D721Med (cell line): ENCODE measurements around the gene CD36.
"Not testable (repeated sequence)": the region's sequence is repeated elsewhere in the genome, so short reads cannot be mapped to it uniquely, and the experiment has no call there.

ENCODE experiments used
- DNase-seq: peaks from one replicate; pipeline ENCODE4 v3.0.0; 2011; ENCODE audit warnings: low spot score; ENCODE audit not compliant: insufficient read length
- FAIRE-seq: peaks from 2 replicates; lab custom pipeline; 2011; peaks lifted over from hg19 to GRCh38; lab: Jason Lieb, UNC
- CTCF ChIP-seq: IDR thresholded peaks from 2 replicates; pipeline ENCODE4 v1.5.1; 2012; ENCODE audit warnings: mild to moderate bottlenecking, control low read depth; ENCODE audit not compliant: insufficient read depth; ENCODE audit errors: missing control alignments

The CD36 gene

GRCh38 chr7:80656029-80656428, 17.6 kb downstream of the CD36 start:
- FAIRE-seq: no peak
- no peak for DNase-seq
- no peak for TF ChIP-seq CTCF

GRCh38 chr7:80659120-80660055, 20.9 kb downstream of the CD36 start:
- FAIRE-seq (peak; percentile 81), DNase-seq (no peak)
- TF ChIP-seq CTCF: peak; percentile 61

DNA sequence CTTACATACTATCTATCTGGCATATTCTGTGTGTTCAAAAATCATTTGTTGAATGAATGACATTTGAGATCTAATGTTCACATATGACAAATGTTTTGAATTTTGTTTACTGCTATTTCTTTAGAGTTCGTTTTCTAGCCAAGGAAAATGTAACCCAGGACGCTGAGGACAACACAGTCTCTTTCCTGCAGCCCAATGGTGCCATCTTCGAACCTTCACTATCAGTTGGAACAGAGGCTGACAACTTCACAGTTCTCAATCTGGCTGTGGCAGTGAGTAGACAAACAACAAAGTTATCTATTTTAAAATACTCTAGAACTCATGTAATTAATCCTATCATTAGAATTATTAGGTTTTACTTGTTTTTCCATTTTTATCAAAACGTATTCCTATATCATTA, 22.5 kb downstream of the CD36 start:
- DNase-seq (no peak), FAIRE-seq (peak; percentile 6)
- TF ChIP-seq CTCF: no peak

- no peak for TF ChIP-seq CTCF
- DNase-seq: no peak
- FAIRE-seq: no peak
These were observed 23.3 kb downstream of the CD36 start for GRCh38 chr7:80661729-80662128.

GRCh38 chr7:80662252-80662651, 23.8 kb downstream of the CD36 start:
- FAIRE-seq (no peak), DNase-seq (no peak)
- TF ChIP-seq CTCF: no peak

DNA sequence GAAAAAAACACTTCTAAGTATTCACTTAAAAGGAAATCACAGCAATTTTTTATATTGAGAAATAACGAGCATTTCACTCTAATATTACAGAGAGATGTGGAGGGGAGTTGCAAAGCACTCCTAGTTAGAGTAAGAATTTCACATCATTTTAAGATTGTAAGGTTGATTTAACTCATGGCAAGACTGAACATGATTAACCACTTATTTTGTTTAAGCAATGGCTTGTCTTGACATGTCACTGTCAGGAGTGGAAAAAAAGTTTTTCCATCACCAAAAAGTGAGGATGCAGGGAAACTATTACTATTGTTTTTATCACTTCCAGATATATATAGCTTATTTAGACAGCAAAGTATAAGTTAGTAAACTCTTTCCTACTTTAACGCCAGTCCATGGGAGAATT, 27.1 kb downstream of the CD36 start:
- FAIRE-seq (no peak), DNase-seq (no peak)
- no peak for TF ChIP-seq CTCF

DNA sequence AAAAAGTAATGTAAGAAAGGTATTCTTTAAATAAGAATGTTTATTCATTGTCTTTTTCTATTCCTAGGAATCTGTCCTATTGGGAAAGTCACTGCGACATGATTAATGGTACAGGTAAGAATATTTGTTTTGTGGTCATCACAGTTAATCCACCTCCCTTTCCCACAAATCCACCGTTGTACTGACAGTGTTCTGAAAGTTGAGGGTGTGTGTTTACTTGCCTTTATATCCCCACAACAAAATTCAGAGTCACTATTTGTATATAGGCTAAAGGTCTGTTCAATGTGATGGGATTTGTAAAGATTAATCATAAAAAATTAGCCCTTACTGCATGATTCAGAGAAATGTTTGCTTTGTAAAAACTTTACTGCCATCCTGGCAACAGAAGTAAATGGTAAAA, 27.9 kb downstream of the CD36 start:
- no peak for FAIRE-seq
- DNase-seq: no peak
- no peak for TF ChIP-seq CTCF

DNA sequence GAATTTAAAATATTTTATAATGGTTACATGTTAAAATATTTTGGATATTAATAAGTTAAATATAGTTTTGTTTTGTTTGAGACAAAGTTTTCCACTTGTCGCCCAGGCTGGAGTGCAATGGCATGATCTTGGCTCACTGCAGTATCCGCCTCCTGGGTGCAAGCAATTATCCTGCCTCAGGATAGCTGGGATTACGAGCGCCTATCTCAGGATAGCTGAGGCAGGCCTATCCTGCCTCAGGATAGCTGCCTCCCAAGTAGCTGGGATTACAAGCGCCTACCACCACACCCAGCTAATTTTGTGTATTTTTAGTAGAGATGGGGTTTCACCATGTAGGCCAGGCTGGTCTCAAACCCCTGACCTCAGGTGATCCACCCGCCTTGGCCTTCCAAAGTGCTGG, 30.9 kb downstream of the CD36 start:
- FAIRE-seq, DNase-seq: not testable (repeated sequence)
